ENCODE data around the gene NFAT5. TPM values are rescaled to one million over a fixed set of nuclear protein-coding genes. Genes with fewer than 3 reads are reported as not detected.

Gene NFAT5
- total and polyA plus RNA-seq, 2 donors (not counting 3 experiments of a cell fraction or from before 2014, with no cell fraction given) = 17.2 to 49.5 TPM

DNA sequence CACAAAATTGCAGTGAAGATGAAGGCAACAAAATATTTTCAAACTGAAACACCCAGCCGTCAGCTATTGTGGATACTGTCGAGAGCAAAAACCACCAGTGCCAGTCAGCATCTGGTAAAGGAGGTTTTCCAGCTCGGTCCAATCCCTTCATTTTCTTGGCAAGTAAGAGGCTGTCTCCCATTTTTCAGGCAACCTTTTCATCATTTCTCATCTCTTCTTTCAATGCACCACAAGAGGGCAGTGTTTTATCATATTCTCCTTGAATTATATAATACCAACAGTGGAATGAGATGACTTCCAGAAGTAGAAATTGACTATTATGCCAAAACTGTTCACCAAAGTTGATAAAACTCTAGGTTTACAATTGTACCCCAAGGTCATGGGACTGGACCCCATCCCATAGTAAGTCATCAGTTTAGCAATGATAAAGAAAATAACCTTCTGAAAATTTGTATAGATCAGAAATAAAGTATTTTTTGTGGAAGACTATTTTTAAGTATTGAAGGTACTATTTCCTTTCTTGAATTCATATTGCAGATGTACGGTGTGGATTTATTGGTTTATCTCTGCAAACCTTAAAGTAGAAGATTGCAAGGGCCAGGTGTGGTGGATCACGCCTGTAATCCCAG, 143.8 kb downstream of the NFAT5 start:
- Histone ChIP-seq H3K4me2 (ENCODE audit: insufficient read depth, low read length) (no peak overlapping the region), H4K20me1 (replicated peaks; ENCODE audit: control insufficient read depth, extremely low read depth, insufficient read depth, low read length) (no peaks in the 10 kb centered on the region), H3K27ac (ENCODE audit: insufficient read depth, low read depth, low read length) (no peak overlapping the region), H3K9ac (replicated peaks; ENCODE audit: extremely low read depth, insufficient read depth, low read length) (no peak overlapping the region), H3K36me3 (ENCODE audit: control insufficient read depth in 2 of 2, extremely low read depth in 1 of 2, insufficient read depth in 2 of 2, low read length in 2 of 2) (peaks cover 26 to 28% of the 10 kb centered on the region in 2 experiments), H3K4me3 (replicated peaks in 1 of 3; ENCODE audit: insufficient read depth in 1 of 3, low read depth in 1 of 3, low read length in 3 of 3) (no peak overlapping the region), H3K4me1 (ENCODE audit: control insufficient read depth, extremely low read depth, insufficient read depth, low read length) (no peaks in the 10 kb centered on the region), H3K27me3 (ENCODE audit: control insufficient read depth in 2 of 2, insufficient read depth in 2 of 2, low read length in 2 of 2) (no peaks in the 10 kb centered on the region), H3K9me3 (replicated peaks; ENCODE audit: control insufficient read depth, insufficient read depth, low read length) (no peaks in the 10 kb centered on the region), H2AFZ (ENCODE audit: low read depth, low read length) (no peak overlapping the region), H3K79me2 (ENCODE audit: control insufficient read depth, insufficient read depth, low read length) (no peaks in the 10 kb centered on the region), H3K9me1 (replicated peaks; ENCODE audit: control insufficient read depth, extremely low read depth, insufficient read depth, low read length) (no peaks in the 10 kb centered on the region)
- intact Hi-C loops (cut with micrococcal nuclease) (loop anchor here (1.0 to 2.0 kb wide), 3 partner anchors 45 to 311 kb away; partner anchors contain the start of gene NOB1), dilution Hi-C loops (cut with MboI; ENCODE audit: extremely low pct_ligation_motif_present, low sequenced_read_pairs) (no loop called here)
- ChIA-PET CTCF (interaction anchor here (0.8 to 7.9 kb wide), 6 partner anchors 10 to 313 kb away, joined by 3 to 67 read pairs (median 6); partner anchors contain the start of gene NOB1), POLR2A (no interaction called here)
- DNase-seq (ENCODE audit: low read depth, low spot score) (peak; percentile 71), FAIRE-seq (peak; percentile 63)
- BruUV-seq (replicated peaks) = no TSS peak
- no peak for TF ChIP-seq JUN (IDR thresholded peaks at IDR 0.05; ENCODE audit: borderline replicate concordance, insufficient read depth, insufficient read length, low read depth)
- TF ChIP-seq POLR2AphosphoS5 (IDR thresholded peaks at IDR 0.05; ENCODE audit: insufficient read depth, low read depth, low read length) = no peak
- no peak for TF ChIP-seq MYC (IDR thresholded peaks at IDR 0.05; ENCODE audit: low read depth, low read length)
- TF ChIP-seq GATA2 (IDR thresholded peaks at IDR 0.05; ENCODE audit: insufficient read depth, insufficient read length, low read depth, low read length) = no peak
- TF ChIP-seq, protein P1, sequence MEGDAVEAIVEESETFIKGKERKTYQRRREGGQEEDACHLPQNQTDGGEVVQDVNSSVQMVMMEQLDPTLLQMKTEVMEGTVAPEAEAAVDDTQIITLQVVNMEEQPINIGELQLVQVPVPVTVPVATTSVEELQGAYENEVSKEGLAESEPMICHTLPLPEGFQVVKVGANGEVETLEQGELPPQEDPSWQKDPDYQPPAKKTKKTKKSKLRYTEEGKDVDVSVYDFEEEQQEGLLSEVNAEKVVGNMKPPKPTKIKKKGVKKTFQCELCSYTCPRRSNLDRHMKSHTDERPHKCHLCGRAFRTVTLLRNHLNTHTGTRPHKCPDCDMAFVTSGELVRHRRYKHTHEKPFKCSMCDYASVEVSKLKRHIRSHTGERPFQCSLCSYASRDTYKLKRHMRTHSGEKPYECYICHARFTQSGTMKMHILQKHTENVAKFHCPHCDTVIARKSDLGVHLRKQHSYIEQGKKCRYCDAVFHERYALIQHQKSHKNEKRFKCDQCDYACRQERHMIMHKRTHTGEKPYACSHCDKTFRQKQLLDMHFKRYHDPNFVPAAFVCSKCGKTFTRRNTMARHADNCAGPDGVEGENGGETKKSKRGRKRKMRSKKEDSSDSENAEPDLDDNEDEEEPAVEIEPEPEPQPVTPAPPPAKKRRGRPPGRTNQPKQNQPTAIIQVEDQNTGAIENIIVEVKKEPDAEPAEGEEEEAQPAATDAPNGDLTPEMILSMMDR (IDR thresholded peaks at IDR 0.05; ENCODE audit: extremely low read depth in 1 of 2, insufficient read depth in 1 of 2, low read depth in 1 of 2, low read length in 2 of 2) = peak; percentile 37 to 55
- no peak for TF ChIP-seq POLR2A (IDR thresholded peaks at IDR 0.05; ENCODE audit: low read depth, low read length)
- TF ChIP-seq, protein P2, sequence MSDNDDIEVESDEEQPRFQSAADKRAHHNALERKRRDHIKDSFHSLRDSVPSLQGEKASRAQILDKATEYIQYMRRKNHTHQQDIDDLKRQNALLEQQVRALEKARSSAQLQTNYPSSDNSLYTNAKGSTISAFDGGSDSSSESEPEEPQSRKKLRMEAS (IDR thresholded peaks at IDR 0.05; ENCODE audit: insufficient read depth, insufficient read length) = no peak

Data from endothelial cell of umbilical vein (primary cell).